ENCODE results near the gene PDE4B. TPM values are rescaled to one million over a fixed set of nuclear protein-coding genes. Genes with fewer than 3 reads are reported as not detected.

The PDE4B gene
- total RNA-seq, 1 donor from 2014 or later: 54.6 TPM

DNA sequence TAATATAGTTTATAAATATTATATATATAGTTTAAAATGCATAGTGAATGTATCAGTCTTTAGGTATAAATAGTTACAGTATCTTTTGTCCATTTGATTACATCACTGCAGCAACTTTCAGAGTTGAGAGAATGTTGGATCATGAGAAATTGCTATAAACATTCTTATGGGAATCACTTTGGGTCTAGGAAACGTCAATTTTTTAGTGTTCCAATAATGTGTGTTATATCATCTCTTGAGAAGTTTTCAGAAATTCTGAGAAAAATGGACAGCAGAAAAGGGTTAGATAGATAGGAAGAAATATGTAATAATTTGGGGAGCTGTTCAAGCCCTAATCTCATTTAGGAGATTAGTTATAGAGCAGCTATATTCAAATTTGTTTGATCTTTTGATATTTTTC is 556.1 kb downstream of the PDE4B start:
- no peak for DNase-seq (ENCODE audit: extremely low read depth, low read depth, low spot score)

DNA sequence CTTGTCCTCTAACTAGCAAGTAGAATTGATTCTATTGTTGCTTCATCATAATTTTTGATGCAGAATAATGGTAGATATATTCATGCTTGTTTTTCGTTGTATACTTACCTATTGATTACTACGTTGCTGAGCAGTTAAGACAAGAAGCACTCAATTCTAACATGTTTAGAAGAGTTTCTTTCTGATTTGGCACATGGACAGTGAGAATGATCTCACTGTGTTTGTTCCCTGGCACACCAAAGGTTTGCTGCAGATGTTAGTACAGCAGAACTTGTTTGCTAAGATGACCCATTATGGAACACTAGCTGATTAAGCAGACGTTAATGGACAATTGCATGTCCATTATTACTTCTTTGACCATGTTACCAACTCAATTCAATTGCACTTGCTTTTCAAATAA is 556.5 kb downstream of the PDE4B start:
- DNase-seq (ENCODE audit: extremely low read depth, low read depth, low spot score): no peak

DNA sequence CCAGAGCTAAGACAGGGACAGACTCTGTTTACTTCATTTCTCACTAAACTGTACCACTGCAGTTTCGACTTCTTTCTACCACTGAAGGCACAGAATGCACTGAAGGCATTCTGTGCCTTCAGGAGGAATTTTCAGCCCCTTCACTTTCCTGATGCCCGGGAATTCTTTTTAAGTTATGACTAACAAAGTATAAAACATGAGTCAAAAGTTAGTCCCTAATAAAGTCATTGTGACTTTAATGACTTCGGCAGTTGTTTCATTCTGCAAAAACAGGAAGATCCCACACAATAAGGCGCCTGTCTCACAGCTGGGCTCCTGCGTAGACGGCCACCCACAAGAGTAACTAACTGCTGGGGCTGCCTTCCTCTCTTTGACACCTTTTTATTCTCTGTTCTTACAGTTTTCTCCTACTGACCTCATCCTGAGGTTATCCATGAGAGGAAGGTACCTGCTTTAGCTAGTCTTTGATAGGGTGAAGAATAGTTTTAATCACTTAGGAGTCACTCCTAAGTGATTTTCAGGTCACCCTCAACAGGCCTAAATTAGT is 557.4 kb downstream of the PDE4B start:
- no peak for DNase-seq (ENCODE audit: extremely low read depth, low read depth, low spot score)

DNA sequence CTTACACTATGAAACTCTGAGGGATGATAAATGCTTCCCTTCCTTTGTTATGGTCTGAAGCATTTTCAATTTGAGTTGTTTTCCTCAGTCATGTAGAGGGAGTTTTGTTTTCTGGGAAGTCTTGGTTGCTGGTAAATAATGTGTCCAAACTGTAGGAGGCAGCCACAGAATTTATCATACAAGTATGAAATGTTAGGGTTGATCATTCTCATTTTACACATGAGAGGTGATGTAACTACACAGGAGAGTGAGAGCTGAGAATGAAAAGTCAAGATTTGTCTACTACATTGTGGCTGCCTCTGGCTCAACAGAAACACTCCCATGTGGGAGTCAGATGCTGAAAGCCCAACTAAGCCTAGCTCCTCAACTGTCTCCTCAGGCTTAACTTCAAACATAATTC is 558.8 kb downstream of the PDE4B start:
- DNase-seq (ENCODE audit: extremely low read depth, low read depth, low spot score): no peak

DNA sequence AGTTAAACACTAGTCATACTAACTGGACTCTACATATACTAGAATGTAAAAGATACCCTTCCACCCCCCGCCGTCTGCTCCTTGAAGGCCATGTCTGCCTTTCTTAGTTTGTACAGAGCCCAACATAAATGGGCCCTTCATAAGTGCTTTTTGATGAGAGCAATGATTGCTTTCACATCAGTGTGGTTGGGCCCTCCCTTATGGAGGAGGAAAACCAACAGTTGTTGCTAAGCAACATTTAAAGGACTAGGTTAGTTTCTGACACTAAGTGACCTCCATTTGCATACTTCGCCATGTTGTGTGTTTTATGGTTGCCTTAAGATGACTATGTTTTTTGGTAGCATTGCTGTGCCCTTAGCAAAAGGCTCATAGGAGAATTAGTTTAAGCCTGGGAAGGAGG is 559.2 kb downstream of the PDE4B start:
- DNase-seq (ENCODE audit: extremely low read depth, low read depth, low spot score): no peak

DNA sequence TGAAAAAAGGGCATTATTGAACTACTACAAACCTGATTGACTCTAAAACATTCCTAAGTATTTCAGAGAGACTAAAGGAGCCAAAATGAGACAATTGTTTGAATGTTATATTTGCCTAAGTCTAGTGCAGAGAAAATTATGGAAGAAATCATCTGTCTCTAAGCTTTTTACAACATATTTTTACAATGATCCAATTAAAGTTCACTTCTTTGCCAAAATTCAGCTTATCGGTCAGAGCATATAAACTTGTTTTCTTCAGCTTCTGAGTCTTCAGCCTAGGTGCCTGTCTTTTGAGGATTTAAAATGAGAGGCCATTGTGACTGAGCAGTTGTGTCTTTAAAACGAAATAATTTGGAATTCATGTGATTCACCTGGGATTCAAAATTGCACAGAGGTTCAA is 560.1 kb downstream of the PDE4B start:
- DNase-seq (ENCODE audit: extremely low read depth, low read depth, low spot score): no peak

DNA sequence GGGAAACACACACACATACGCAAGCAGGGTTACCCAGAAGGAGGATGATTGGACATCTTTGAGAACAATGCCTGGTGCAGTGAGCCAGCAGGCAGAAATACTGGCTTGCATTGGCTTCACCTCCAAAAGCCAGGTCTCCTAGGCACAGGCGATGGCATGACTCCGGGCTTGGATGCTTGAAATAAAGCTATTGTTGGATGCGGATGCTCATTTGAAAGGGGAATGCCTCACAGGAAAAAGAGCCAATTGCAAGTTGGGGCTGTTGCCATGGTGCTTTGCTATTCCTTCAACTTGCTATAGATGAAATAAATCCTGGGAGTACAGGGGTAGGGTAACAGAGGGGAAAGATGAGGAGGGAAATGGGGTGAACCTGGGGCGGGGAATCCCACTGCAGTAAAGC is 560.6 kb downstream of the PDE4B start:
- DNase-seq (ENCODE audit: extremely low read depth, low read depth, low spot score): no peak

DNA sequence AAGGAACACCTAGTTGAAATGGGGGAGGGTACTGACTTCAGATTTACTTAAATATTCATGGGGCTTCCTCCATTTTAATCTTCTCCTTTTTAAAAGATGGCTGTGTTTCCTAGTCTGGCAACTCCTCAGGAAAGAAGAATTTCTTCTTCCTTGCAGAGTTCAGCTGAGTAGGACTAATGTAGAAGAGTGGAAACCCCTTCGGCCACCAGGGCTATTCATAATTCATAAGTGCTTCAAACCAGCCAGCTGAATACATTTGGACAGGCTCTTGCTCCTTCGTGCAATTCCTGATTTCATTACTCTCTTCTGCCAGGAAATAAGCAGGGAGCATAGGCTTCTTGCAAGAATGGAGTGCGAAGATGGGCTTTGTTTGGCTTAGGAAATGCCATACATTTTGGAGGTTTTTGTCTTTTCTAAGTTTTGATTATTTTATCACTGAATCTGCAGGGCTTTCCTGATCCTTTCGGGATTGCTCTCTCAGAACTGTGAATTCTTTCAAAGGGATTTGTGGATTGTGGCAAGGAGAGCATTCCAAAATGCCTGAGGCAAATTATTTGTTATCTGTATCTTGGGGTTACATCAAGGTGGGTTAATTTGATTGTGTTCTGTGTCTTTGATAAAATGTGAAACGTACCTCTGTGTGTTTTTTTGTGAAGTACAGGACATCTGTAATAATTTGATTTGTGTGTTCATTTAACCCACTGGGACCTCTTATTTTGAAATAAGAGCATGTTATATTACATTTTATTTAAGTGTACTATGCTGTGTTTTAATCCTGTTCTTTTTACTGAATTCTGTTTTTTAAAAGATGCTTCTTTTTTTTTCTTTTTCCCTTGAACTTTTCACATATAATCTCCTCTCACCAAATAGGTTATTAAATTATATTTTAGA is 561.9 kb downstream of the PDE4B start:
- no peak for DNase-seq (ENCODE audit: extremely low read depth, low read depth, low spot score)

DNA sequence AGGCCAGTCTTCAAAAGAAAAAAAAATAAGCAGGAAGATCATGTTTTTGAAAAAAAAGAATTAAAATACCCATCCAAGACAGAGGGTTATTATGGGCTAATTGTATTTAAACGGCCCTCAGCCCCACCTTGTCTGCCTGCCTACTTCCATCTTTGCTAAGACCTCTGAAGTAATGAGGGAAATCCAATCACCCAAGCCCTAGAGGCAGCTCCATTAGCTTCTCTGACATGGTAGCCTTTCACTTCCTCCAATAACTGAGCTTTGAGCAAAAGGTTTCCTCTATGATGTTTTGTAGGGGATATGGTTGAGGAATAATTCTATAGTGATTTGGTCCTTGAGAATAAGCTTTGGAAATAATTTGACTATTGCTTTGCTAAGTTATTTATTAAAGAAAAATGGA is 563.1 kb downstream of the PDE4B start:
- DNase-seq (ENCODE audit: extremely low read depth, low read depth, low spot score): no peak

DNA sequence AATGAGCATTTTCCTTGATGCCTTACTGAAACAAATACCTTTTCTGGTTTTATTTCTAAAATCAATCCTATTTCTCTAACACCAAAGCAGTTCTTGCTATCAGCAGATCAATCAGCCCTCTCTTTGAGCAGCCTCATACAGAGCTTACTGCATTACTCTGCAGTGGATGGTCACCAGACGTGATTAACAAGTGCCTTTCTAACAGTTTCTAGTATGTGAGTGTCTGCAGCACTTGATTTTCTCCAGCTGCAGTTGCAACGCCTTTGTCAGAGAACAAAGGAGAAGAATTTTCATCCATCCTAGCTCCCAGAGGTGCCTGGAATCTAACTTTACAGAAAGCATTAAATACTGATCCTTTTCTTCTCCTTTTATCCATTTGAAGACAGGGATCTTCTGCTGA is 563.9 kb downstream of the PDE4B start:
- DNase-seq (ENCODE audit: extremely low read depth, low read depth, low spot score): no peak

DNA sequence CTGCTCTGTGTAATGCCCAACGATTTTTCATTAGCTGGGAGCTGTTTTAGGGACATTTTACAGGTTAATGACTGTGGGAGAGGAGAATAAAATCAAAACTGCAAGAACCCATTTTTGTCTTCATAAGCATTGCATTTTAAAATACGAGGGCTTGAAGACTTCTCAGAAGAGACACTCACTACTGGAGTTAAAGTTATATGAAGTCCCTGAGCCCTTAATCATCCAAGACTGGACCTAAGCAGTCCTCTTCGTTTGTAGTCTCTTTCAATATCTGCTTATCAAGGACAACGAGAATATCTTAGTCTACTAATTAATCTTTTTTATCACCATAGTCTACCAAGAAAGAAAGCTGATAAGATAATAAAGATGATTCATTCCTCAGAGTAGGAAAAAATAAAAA is 564.3 kb downstream of the PDE4B start:
- DNase-seq (ENCODE audit: extremely low read depth, low read depth, low spot score): no peak

DNA sequence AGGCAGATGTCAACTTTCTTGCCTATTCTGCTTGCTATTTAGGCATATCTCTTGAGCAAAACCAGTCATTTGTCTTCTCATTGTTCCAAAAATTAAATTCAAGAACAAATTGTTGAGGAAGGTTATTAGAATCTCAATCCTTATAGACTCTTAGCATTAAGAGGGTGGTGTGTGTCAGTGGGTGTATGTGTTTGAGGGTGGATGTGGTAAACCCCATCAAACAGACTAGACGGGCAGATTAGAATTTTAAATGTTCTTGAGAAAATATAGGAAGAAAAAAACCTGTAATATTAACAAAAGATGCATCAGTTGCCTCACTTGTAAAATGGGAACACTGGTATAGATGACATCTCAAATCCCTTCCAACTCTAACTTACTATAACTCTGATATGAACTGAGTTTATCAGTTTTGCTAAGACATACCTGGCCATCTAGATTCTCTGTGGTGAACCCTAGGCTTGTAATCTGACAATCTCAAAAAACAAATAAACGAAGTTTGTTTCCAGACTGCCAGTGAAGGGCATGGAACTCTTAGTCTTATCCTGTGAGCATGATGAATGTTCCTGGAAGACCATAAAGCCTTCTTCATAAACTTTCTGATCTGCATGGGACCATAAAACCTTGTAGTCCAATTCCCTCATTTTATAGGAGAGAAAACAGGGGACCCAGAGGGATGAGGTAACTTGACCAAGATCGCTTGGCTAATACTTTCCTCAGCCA is 564.9 kb downstream of the PDE4B start:
- no peak for DNase-seq (ENCODE audit: extremely low read depth, low read depth, low spot score)

DNA sequence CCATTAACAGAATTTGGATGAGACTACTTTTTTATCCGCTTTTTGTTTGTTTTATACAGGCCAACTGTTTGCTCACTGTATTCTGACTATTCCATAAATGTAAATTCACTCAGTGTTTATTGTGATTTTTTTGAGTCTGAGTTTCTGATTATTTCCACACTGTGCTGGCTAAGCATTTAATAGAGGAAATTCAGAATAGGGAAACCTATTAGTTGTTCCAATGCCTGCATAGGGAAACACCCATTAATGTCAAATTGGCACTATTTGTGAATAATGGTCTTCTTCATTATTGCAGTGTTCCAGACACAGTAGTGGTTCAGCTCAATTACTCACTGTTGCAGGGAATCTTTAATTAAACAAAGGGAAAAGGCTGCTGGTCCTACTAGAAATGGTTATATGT is 566.6 kb downstream of the PDE4B start:
- DNase-seq (ENCODE audit: extremely low read depth, low read depth, low spot score): no peak

DNA sequence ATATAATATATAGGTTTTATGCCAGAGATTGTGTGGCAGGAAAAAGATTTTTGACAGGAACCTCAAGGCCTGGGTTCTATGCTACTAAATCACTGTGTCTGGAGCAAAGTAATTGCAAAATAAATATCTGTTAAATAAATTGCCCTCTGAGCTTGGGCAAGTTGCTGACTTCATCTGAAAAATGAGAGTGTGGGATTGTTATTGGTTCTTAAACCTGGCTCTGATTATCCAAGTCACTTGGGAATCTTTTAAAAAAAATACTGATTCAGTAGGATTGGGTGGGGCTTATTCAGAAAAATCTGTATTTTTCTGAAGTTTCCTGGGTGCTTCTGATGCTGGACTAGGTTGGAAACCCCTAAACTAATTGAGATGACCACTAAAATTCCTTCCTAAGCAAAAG is 567.1 kb downstream of the PDE4B start:
- DNase-seq (ENCODE audit: extremely low read depth, low read depth, low spot score): no peak

DNA sequence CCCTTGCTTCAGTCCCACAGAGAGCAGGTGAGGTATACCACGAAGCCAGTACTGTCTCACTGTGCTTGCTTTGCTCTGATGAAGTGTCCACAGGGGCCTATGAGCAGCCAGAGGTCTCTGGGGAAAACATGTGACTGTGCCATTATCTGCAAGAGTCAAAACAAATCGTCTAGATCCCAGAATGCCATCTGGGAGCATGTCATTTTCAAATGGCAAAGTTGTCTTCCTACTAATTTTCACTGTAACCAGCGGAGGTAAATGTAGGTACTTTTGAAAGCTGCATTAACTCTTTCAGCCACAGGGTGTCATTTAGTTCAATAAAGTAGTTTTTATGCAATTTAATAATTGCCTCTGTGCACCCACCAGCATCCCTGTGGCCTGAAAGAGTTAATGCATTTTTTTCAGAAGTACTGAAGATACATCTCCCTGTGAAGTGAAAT is 567.6 kb downstream of the PDE4B start:
- DNase-seq (ENCODE audit: extremely low read depth, low read depth, low spot score): no peak

DNA sequence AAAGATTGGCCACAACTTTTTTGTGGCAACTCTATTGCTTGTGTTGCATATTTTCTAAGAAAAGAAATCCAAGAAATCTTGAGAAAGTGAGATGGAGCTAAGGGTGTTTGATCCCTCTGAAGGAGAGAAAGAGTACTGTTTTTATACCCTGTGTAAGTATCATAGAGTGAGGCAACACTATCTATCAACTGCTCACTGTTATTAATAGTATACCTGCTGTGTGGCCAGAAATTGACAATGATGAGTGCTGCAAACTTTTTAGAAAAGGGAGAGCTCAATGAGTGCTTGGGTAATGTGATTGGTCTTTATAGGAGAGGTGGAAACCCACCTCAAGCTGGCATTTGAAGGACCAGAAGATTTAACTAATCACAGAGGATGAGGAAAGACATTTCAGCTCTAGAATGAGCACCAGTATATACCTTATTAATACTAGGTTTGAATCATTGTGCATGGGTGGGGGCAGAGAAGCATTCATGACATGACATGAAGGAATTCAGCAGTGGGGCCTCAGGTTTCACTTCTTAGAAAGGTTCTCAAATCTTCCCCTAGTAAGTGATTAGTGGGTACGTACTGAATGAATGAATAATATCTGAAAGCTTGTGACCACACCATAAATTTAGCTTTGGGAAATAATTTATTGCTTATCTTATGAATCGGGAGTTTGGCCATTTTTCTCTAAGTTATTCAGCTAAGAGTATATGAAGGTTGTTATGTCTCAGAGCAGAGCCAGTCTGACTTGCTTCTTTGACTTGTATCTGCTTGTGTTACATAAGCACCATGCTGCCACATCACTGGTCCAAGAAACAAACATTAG is 572.1 kb downstream of the PDE4B start:
- DNase-seq (ENCODE audit: extremely low read depth, low read depth, low spot score): no peak

DNA sequence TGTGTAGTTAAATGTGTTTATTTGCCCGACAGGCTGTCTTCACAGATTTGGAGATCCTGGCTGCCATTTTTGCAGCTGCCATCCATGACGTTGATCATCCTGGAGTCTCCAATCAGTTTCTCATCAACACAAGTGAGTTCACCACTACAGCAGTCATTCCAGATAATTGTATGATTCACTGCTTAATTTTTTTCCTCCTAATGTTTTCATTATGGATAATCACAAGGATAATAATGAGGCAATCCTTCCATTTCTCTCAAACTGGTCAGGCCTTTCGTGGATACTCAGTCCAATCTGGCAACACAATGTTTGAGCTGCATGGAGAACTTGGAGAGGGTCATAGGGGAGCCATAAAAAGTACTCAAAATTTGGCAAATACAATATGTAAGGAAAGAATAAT is 572.9 kb downstream of the PDE4B start:
- DNase-seq (ENCODE audit: extremely low read depth, low read depth, low spot score): no peak

DNA sequence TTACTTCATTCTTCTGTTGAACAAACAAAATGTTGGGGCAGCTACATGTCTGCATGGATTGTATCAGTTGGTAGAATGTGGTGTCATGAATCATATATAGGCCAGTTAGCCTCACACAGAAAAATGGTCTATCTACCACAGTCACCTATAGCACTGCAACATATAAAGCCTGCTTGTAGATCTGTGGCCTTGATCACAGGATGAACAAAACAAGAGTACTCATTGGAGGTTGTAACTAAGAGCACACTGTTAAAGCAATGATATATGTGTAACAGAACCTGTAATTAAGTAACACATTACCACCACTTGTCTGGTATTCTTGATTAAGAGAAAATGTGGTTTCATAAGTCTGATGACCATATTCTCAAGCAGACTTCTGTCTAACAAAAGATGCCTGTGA is 573.9 kb downstream of the PDE4B start:
- no peak for DNase-seq (ENCODE audit: extremely low read depth, low read depth, low spot score)

DNA sequence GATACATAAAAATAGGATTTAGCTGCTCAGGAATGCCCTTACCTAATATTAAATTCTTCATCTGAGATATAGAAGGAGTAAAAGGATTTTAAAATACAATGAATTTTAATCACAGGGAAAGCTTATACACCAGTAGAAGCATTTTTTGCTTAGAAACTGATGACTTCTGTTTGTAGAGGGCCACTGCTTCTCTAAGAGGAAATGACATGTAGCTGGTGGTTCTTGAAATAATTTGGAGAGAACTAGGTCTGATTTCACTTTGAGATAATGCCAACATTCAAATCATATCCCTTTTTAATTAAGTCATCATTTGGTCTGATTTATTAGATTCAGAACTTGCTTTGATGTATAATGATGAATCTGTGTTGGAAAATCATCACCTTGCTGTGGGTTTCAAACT is 574.7 kb downstream of the PDE4B start:
- no peak for DNase-seq (ENCODE audit: extremely low read depth, low read depth, low spot score)

DNA sequence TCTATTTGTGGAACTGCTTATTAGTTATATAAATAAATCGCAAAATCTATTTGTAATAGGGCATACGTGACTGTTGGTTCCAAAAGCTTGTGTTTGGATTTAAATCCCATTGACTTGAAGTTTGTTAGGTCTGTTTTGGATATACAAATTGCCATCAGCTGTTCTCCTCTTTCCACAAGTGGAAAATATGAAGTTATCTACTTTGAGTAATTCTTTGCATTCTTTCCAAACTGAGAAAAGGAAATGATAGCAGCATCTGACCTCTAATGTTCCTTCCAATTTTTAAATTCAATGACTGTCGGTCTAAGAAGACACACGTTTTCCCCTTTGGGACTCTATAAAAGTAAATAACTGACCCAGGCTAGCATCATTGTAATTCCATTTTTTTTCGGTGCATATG is 575.6 kb downstream of the PDE4B start:
- no peak for DNase-seq (ENCODE audit: extremely low read depth, low read depth, low spot score)

DNA sequence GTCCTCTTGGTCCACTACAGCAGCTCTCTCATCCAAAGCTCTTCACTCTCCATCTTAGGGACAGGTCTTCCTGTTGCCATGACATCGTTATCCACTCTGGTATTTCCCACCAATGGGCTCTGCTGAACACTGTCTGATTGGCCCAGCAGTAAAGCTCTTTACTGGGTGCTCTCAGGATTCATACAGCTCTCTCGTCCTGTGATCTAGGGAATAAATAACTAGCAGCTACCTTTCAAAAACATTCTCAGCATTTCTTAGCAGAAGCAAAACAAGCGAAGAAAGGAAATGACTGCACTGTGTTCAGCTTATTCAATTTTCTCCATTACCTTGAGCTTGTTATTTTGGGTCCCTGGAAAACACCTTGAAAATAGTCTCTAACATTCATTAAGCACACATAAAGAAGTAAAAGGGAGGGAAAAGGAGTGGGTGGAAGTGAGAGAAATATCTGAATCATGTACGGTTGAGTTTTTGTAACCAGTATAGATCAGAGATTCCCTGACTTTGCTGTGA is 577.8 kb downstream of the PDE4B start:
- DNase-seq (ENCODE audit: extremely low read depth, low read depth, low spot score): no peak
